HepG2 (cell line): ENCODE measurements around the gene PITRM1. TPM values are rescaled to one million over a fixed set of nuclear protein-coding genes. Genes with fewer than 3 reads are reported as not detected.

Experiments used
- DRAP1 ChIP-seq: IDR thresholded peaks from 2 replicates; pipeline ENCODE4 v1.6.1; 2016; ENCODE audit warnings: missing genetic modification reagents, missing compliant biosample characterization
- GABPA ChIP-seq, 2 experiments: IDR thresholded peaks; 2 replicates each; pipeline ENCODE4 v1.6.1; 2011 to 2016; ENCODE audit warnings: low read depth in 2 of 2, low read length in 1 of 2, missing biosample characterization in 1 of 2, missing genetic modification characterization in 1 of 2
- GPBP1L1 ChIP-seq: sonication (generic); formaldehyde crosslinking; IDR thresholded peaks from 2 replicates; pipeline ENCODE4 v1.5.0; 2020; ENCODE audit warnings: mild to moderate bottlenecking, missing genetic modification reagents
- HIC2 ChIP-seq: sonication (generic); formaldehyde crosslinking; IDR thresholded peaks from 2 replicates; pipeline ENCODE4 v1.9.0; 2022; ENCODE audit warnings: low read depth, missing genetic modification reagents
- MEIS1 ChIP-seq: sonication (generic); formaldehyde crosslinking; IDR thresholded peaks from 2 replicates; pipeline ENCODE4 v1.9.0; 2021; ENCODE audit warnings: mild to moderate bottlenecking, missing genetic modification reagents, moderate library complexity, borderline replicate concordance
- NR1H2 ChIP-seq: sonication (generic); formaldehyde crosslinking; IDR thresholded peaks from 2 replicates; pipeline ENCODE4 v1.8.1; 2022; ENCODE audit warnings: low read depth, missing genetic modification reagents, borderline replicate concordance
- TCF7L2 ChIP-seq: IDR thresholded peaks from 2 replicates; pipeline ENCODE4 v1.6.1; 2011; ENCODE audit warnings: mild to moderate bottlenecking, low read depth, low read length, moderate library complexity
- TFDP2 ChIP-seq: sonication (generic); formaldehyde crosslinking; IDR thresholded peaks from 2 replicates; pipeline ENCODE4 v1.4.0; 2020; ENCODE audit warnings: missing genetic modification reagents
- ZFP41 ChIP-seq: sonication (generic); formaldehyde crosslinking; IDR thresholded peaks from 2 replicates; pipeline ENCODE4 v1.4.0; 2020; ENCODE audit warnings: mild to moderate bottlenecking, missing genetic modification reagents, borderline replicate concordance
- ZHX1 ChIP-seq: sonication (generic); formaldehyde crosslinking; IDR thresholded peaks from 2 replicates; pipeline ENCODE4 v1.8.1; 2022; ENCODE audit warnings: low read depth, mild to moderate bottlenecking, missing genetic modification reagents
- ZMAT5 ChIP-seq: sonication (generic); formaldehyde crosslinking; IDR thresholded peaks from 2 replicates; pipeline ENCODE4 v1.5.0; 2020; ENCODE audit warnings: mild to moderate bottlenecking, low read depth, missing genetic modification reagents, borderline replicate concordance
- ZNF10 ChIP-seq: sonication (generic); formaldehyde crosslinking; IDR thresholded peaks from 2 replicates; pipeline ENCODE4 v1.4.0; 2020; ENCODE audit warnings: mild to moderate bottlenecking, low read depth, missing genetic modification reagents, borderline replicate concordance
- ZNF205 ChIP-seq: IDR thresholded peaks from 2 replicates; pipeline ENCODE4 v1.6.1; 2018; ENCODE audit warnings: missing biosample characterization, missing genetic modification reagents
- ZNF292 ChIP-seq: sonication (generic); formaldehyde crosslinking; IDR thresholded peaks from 2 replicates; pipeline ENCODE4 v1.8.1; 2022; ENCODE audit warnings: mild to moderate bottlenecking, low read depth, missing genetic modification reagents, borderline replicate concordance
- ZNF383 ChIP-seq: sonication (generic); formaldehyde crosslinking; IDR thresholded peaks from 2 replicates; pipeline ENCODE4 v1.4.0; 2020; ENCODE audit warnings: missing genetic modification reagents, mild to moderate bottlenecking, borderline replicate concordance
- ZNF501 ChIP-seq: sonication (generic); formaldehyde crosslinking; IDR thresholded peaks from 2 replicates; pipeline ENCODE4 v1.5.1; 2020; ENCODE audit warnings: mild to moderate bottlenecking, moderate library complexity, missing genetic modification reagents
- ZSCAN29 ChIP-seq: sonication (generic); formaldehyde crosslinking; conservative IDR thresholded peaks from 2 replicates; pipeline ENCODE4 v1.4.0; 2020; ENCODE audit warnings: mild to moderate bottlenecking, missing genetic modification reagents
- ZSCAN5A ChIP-seq: sonication (generic); formaldehyde crosslinking; IDR thresholded peaks from 2 replicates; pipeline ENCODE4 v1.8.0; 2022; ENCODE audit warnings: mild to moderate bottlenecking, missing genetic modification reagents, borderline replicate concordance
- polyA plus RNA-seq, 8 experiments: library from polyadenylated mRNA; depleted of rRNA in 3 of 8; stranded (reverse) in 7 of 8; unstranded in 1 of 8; fragments of >200 nt; fragmentation: Illumina TruSeq in 4 of 8; extraction: Trizol in 4 of 8; gene quantifications; 2 replicates each; pipeline versions ENCODE4 v1.2.1 to v1.2.3, GENCODE V29; 2011 to 2016; ENCODE audit warnings: low read depth in 4 of 8, missing spikeins in 1 of 8, mixed read lengths in 1 of 8; ENCODE audit not compliant: insufficient read depth in 1 of 8
- total RNA-seq, 5 experiments: library from RNA; depleted of rRNA; stranded (reverse); fragments of >200 nt; fragmentation: Illumina TruSeq; extraction: Trizol; gene quantifications; 2 replicates each; pipeline ENCODE4 v1.2.3, GENCODE V29; 2016; ENCODE audit warnings: low read depth in 1 of 5

PITRM1 gene
- total and polyA plus RNA-seq, 2 of the 13 experiments (the other 11 are each of a cell fraction or from before 2014, with no cell fraction given), result 16.4 to 29.0 TPM

- TF ChIP-seq GABPA (IDR thresholded peaks at IDR 0.05; ENCODE audit: low read depth, low read length), result no peak
- no peak for TF ChIP-seq GABPA (CRISPR knock-in tag; IDR thresholded peaks at IDR 0.05; ENCODE audit: low read depth)
- peak; percentile 64; the same call in 1 of the 2 replicates for TF ChIP-seq MEIS1 (CRISPR knock-in tag)
- peak; percentile 100 for TF ChIP-seq DRAP1 (CRISPR knock-in tag)
- TF ChIP-seq TCF7L2, result no peak
- TF ChIP-seq ZNF501, result peak; percentile 73
- TF ChIP-seq ZFP41, result no peak
- TF ChIP-seq ZHX1 (CRISPR knock-in tag), result no peak
- no peak for TF ChIP-seq ZNF10 (CRISPR knock-in tag)
- no peak for TF ChIP-seq ZNF383 (CRISPR knock-in tag)
- TF ChIP-seq ZSCAN5A (CRISPR knock-in tag), result no peak
- no peak for TF ChIP-seq GPBP1L1 (CRISPR knock-in tag)
- TF ChIP-seq TFDP2, result peak; percentile 53; the same call in 1 of the 2 replicates
- TF ChIP-seq ZNF292 (CRISPR knock-in tag), result no peak
- no peak for TF ChIP-seq ZNF205
- TF ChIP-seq ZMAT5 (CRISPR knock-in tag), result no peak
- no peak for TF ChIP-seq NR1H2 (CRISPR knock-in tag)
- no peak for TF ChIP-seq HIC2
- TF ChIP-seq ZSCAN29 (CRISPR knock-in tag), result no peak
Observed at GRCh38 chr10:3172446-3173170, at the start of gene PITRM1 (continued).
